ENCODE results near the gene IGSF21.

GRCh38 chr1:18089488-18089887 lies 18.1 kb upstream of the IGSF21 start:
- TF ChIP-seq CTCF (IDR thresholded peaks at IDR 0.05) (no peak), POLR2A (IDR thresholded peaks at IDR 0.05) (no peak)
